HG03520 (cell line): ENCODE data around the gene COMMD1.
"Not testable (repeated sequence)": the region's sequence is repeated elsewhere in the genome, so short reads cannot be mapped to it uniquely, and the experiment has no call there.

Experiments
- ATAC-seq: cut with Tn5 transposase; IDR thresholded peaks from one replicate; pipeline ENCODE4 v1.9.1; 2021; ENCODE audit warnings: mild to moderate bottlenecking, moderate library complexity; ENCODE audit not compliant: unreplicated experiment

The COMMD1 gene

GRCh38 chr2:61905372-61906185 lies at the start of gene COMMD1:
TSS of gene COMMD1 (plus strand) at chr2:61905674. CDS start at chr2:61905679, 5 bp downstream.
- ATAC-seq, result peak; percentile 98

GRCh38 chr2:61857224-61857623 lies 48.2 kb upstream of the COMMD1 start:
- ATAC-seq, result no peak

- ATAC-seq, result no peak
Measured at GRCh38 chr2:61862085-61862484, 43.4 kb upstream of the COMMD1 start.

DNA sequence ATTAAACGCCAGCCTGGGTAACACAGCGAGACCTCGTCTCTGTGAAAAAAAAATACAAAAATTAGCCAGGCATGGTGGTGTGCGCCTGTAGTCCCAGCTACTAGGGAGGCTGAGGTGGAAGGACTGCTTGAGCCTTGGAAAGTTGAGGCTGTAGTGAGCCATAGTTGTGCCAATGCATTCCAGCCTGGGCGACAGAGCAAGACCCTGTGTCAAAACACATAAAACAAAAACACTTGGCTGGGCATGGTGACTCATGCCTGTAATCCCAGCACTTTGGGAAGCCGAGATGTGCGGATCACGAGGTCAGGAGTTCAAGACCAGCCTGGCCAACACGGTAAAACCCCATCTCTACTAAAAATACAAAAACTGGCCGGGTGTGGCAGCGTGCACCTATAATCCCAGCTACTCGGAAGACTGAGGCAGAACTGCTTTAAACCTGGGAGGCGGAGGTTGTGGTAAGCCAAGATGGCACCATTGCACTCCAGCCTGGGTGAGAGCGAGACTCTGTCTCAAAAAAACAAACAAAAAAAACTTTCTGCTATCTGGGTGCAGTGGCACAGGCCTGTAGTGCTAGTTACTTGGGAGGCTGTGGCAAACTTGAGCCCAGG lies 38.9 kb upstream of the COMMD1 start:
- ATAC-seq, result not testable (repeated sequence)

GRCh38 chr2:61876400-61876799 lies 29.1 kb upstream of the COMMD1 start:
- no peak for ATAC-seq

GRCh38 chr2:61877571-61878245 lies 27.8 kb upstream of the COMMD1 start:
- no peak for ATAC-seq

DNA sequence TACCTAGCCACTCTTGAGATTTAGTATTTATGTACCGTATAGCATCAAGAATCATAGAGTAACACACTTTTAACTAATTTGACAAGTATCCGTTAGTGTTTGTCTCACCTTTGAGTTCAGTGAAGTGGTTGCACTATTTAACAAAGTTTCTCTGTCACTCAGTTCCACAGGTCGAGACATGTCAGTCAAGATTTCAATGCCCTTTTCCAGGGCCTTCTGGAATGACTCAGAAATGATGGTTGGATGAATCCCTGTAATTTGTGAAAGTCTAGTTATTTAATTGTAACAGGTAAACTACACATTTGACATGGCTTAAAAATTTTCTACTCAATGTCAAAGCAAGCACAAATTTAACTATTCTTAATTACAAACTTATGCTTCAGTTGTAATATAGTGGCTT lies 26.7 kb upstream of the COMMD1 start:
- ATAC-seq, result no peak

GRCh38 chr2:61879351-61879750 lies 26.1 kb upstream of the COMMD1 start:
- not testable (repeated sequence) for ATAC-seq

DNA sequence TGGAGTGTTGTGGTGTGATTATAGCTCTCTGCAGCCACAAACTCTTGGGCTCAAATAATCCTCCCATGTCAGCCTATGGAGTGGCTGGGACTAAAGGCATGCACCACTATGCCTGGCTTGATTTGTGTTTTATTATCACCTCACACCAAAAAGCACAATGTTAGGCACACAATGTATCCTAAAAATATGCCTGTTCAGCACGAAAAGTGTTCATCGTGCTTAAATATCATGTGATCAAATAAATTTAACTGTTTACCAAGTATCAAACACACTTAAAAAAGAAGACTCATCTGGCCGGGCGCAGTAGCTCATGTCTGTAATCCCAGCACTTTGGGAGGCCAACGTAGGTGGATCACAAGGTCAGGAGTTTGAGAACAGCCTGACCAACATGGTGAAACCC lies 22.6 kb upstream of the COMMD1 start:
- ATAC-seq, result no peak

GRCh38 chr2:61885896-61886603 lies 19.4 kb upstream of the COMMD1 start:
- ATAC-seq, result no peak

- ATAC-seq, result peak; percentile 2
Measured at GRCh38 chr2:61887717-61888266, 17.7 kb upstream of the COMMD1 start.

GRCh38 chr2:61888267-61889055 lies 17.0 kb upstream of the COMMD1 start, which contains the start of gene CCT4:
TSS of gene CCT4 (minus strand) at chr2:61888656. CDS start at chr2:61888507, 149 bp downstream.
- ATAC-seq, result peak; percentile 68

DNA sequence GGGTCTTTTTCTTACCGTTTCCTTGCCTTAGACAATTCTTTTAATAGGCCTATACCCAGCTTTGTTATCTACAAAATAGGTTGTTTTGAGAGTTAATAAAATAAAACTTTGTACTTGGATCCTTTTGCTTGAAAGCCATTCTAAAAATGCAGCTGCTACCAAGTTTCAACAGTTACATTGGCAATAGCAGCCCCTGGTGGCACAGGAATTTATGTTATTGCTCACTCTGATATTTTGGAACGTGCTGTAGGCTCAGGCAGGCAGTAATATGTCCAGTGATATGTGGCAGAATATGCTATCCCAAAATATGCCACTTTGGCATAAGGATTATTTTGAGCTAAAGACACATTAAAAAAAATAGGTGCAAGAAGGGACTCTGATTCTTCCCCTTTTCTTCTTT lies 6.7 kb upstream of the COMMD1 start:
- ATAC-seq, result no peak

DNA sequence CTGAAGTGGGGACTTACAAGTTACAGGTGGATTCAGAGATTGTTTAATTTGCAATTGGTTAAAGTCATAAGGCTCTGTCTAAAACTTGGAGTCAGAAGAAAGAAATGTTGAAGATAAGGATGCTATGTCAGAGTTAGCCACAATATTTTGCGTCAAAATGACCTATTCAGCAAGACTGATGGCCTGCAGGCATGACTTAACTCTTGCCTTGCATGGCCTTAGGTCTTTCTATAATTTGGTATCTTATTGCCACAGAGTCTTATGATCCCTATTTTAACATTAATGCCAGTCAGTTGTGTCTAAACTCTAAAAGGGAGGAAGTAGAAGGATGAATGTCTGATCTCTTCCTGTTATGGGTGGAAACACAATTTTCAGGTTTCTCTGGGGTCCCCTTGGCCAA lies 5.2 kb upstream of the COMMD1 start:
- no peak for ATAC-seq

DNA sequence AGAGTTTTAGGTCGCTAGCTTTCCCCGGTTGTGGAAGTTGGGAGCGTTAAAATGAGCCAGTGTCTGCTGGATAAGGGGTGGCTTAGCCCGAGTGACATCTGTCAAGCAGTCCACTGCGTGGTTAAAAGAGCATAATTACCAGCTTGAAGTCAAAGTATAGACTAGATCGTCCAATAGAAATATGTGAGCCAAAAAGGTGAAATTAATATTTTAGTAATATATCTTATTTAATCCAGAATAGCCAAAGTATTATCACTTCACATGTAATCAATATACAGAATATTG lies 654 bp downstream of the COMMD1 start:
- no peak for ATAC-seq

DNA sequence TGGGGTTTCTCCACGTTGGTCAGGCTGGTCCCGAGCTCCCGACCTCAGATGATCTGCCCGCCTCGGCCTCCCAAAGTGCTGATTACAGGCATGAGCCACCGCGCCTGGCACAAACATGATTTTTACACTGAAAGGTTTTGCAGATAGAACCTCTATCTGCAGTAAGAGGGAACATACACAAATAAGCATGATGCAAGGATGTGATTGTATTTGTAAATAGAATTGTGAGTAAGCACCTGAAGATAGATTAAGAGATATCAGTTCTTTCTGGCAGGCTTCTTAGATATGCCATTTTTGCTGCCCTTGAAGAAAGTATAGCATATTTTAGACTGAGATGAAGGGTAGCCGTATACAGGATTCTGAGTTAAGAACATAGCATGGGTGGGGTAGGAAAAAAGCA lies 3.6 kb downstream of the COMMD1 start:
- ATAC-seq, result no peak

GRCh38 chr2:61910603-61911002 lies 5.1 kb downstream of the COMMD1 start:
- no peak for ATAC-seq

- no peak for ATAC-seq
Measured at GRCh38 chr2:61911510-61911909, 6.0 kb downstream of the COMMD1 start.

- ATAC-seq, result not testable (repeated sequence)
Measured at GRCh38 chr2:61914794-61915193, 9.3 kb downstream of the COMMD1 start.

DNA sequence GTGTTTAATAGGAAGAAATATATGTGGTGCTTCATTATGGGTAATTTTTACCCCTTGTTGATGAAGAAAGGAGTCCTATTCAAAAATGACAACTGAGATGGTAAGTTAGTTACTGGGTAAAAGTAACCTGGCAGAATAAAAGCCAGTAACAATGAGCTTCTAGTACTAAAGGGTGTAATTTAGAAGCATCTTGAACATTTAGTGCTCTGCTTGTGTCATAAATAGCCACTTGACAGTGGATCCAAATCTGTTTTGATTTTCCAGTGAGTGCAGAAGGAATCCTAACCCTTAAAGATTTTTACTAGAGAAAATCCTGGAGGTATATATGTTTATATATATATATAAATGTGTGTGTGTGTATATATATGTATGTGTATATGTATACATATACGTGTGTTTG lies 15.1 kb downstream of the COMMD1 start:
- no peak for ATAC-seq
